ENCODE data around the gene THEMIS. TPM values are rescaled to one million over a fixed set of nuclear protein-coding genes. Genes with fewer than 3 reads are reported as not detected.
A peak's percentile ranks its signal among the peaks of the same experiment; 100 is the strongest.

The THEMIS gene
- total RNA-seq, 2 donors from 2014 or later = not detected

DNA sequence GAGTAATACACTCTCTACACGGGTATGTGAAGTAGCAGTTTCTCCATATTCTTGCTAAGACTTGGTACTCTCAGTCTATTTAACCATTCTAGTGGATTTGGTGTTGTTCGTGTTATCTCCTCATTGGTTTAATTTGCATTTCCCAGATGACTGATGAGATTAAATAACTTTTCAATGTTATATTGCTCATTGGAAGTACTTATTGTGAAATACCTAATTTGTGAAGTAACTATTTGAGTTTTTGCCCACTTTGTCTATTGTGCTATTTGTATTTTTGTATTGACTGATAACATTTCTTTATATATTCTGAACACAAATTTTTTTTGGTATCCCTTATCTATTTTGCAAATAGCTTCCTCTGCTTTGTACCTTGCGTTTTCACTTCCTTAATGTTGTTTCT, 167.9 kb downstream of the THEMIS start:
- TF ChIP-seq, protein P1, sequence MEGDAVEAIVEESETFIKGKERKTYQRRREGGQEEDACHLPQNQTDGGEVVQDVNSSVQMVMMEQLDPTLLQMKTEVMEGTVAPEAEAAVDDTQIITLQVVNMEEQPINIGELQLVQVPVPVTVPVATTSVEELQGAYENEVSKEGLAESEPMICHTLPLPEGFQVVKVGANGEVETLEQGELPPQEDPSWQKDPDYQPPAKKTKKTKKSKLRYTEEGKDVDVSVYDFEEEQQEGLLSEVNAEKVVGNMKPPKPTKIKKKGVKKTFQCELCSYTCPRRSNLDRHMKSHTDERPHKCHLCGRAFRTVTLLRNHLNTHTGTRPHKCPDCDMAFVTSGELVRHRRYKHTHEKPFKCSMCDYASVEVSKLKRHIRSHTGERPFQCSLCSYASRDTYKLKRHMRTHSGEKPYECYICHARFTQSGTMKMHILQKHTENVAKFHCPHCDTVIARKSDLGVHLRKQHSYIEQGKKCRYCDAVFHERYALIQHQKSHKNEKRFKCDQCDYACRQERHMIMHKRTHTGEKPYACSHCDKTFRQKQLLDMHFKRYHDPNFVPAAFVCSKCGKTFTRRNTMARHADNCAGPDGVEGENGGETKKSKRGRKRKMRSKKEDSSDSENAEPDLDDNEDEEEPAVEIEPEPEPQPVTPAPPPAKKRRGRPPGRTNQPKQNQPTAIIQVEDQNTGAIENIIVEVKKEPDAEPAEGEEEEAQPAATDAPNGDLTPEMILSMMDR (conservative IDR thresholded peaks at IDR 0.05) = no peak
- no peaks in the 10 kb centered on the region for H3K27me3 Mint-ChIP-seq (ENCODE audit: insufficient read depth)

DNA sequence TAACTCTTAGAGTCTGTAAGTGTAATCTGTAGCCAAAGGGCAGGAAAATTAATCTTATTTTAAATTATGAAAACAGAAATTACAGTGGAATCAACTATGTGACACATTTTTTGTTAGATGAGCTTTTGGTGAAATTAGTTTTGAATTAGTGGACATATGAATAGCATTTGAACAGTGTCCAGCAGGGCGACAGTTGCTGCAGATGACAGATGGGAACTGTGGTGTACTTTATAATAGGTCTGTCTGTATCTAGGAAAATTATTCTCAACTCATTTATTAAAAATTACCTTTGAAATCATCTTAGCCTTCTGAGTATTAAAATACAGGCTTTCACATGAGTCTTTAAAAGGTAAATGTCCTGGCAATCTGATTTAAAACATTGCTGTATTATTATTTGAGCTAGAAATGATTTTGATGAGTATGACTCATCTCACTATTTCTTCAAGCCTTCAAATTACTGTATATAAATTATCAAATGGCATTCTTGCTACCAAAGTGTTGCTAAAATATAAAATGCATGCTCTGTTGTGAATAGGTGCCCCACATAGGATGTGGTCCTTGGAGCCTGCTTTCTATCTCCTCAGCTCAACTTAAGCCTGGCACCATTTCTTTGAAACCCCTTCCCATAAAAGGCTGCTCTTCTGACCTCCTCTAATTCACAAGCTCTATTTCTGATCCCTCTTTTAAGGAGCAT, 173.5 kb downstream of the THEMIS start:
- Histone ChIP-seq H3K9ac (ENCODE audit: extremely low read depth, low read length, poor library complexity, severe bottlenecking) (no peak overlapping the region), H3K4me3 (ENCODE audit: low read length) (no peak overlapping the region), H3K9me3 (ENCODE audit: control insufficient read depth, low read length) (no peaks in the 10 kb centered on the region), H3K4me1 (ENCODE audit: control insufficient read depth, insufficient read depth, low read length) (no peaks in the 10 kb centered on the region), H3K27me3 (ENCODE audit: control insufficient read depth, insufficient read depth, low read length, poor library complexity, severe bottlenecking) (peaks cover 6% of the 10 kb centered on the region), H3K27ac (ENCODE audit: low read depth, low read length) (no peak overlapping the region), H3K36me3 (ENCODE audit: control insufficient read depth, insufficient read depth, low read length) (no peaks in the 10 kb centered on the region)
- H3K27ac Mint-ChIP-seq = no peak overlapping the region
- no peak for DNase-seq
- TF ChIP-seq, protein P1 (conservative IDR thresholded peaks at IDR 0.05) = no peak
- no peaks in the 10 kb centered on the region for H3K4me1 Mint-ChIP-seq
- no peak overlapping the region for H3K4me3 Mint-ChIP-seq
- H3K36me3 Mint-ChIP-seq (ENCODE audit: low read depth) = no peaks in the 10 kb centered on the region
- 88% methylated on average over 1 of the region's 1 CpG; no CpG with 5 or more reads in 1 of the 2 experiments for WGBS, 2 experiments (ENCODE audit: insufficient coverage in 1 of 2, insufficient read length in 1 of 2)
- no peaks in the 10 kb centered on the region for H3K9me3 Mint-ChIP-seq
- H3K27me3 Mint-ChIP-seq (ENCODE audit: insufficient read depth) = no peaks in the 10 kb centered on the region

More for the DNA sequence above, 167.9 kb downstream of the THEMIS start:
- Mint-ChIP-seq H3K9me3 (no peaks in the 10 kb centered on the region), H3K36me3 (ENCODE audit: low read depth) (no peaks in the 10 kb centered on the region), H3K4me1 (no peaks in the 10 kb centered on the region), H3K4me3 (no peak overlapping the region), H3K27ac (no peak overlapping the region)
- no peaks in the 10 kb centered on the region for H3K9me3 ChIP-seq (ENCODE audit: control insufficient read depth, low read length)
- no peaks in the 10 kb centered on the region for H3K4me1 ChIP-seq (ENCODE audit: control insufficient read depth, insufficient read depth, low read length)
- H3K27me3 ChIP-seq (ENCODE audit: control insufficient read depth, insufficient read depth, low read length, poor library complexity, severe bottlenecking) = no peaks in the 10 kb centered on the region
- H3K36me3 ChIP-seq (ENCODE audit: control insufficient read depth, insufficient read depth, low read length) = no peaks in the 10 kb centered on the region
- DNase-seq = no peak
- no peak overlapping the region for H3K27ac ChIP-seq (ENCODE audit: low read depth, low read length)
- 90% methylated on average over 3 of the region's 3 CpGs; no CpG with 5 or more reads in 1 of the 2 experiments for WGBS, 2 experiments (ENCODE audit: insufficient coverage in 1 of 2, insufficient read length in 1 of 2)
- no peak overlapping the region for H3K4me3 ChIP-seq (ENCODE audit: low read length)
- H3K9ac ChIP-seq (ENCODE audit: extremely low read depth, low read length, poor library complexity, severe bottlenecking) = no peak overlapping the region

DNA sequence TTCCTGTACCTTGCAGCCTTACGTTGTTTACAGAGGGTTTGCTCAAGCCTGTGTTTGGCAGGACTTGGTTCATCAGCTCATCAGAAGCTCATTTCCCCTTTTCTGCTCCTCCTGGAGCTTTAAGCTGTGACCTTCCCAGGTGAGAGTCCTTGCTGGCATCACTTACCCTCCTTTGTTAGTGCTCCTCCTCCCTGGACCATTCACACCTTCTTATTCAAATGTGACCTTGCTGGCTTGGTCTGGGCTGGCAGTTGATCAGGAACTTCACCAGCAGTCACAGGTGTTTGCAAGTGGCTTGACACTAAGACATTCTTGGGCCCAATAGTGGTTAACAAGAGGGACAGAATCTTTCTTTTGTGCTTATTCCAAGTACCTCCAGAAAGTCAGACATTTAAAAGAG, 175.0 kb downstream of the THEMIS start:
- H3K27me3 Mint-ChIP-seq (ENCODE audit: insufficient read depth) = no peaks in the 10 kb centered on the region
- Histone ChIP-seq H3K9ac (ENCODE audit: extremely low read depth, low read length, poor library complexity, severe bottlenecking) (no peak overlapping the region), H3K9me3 (ENCODE audit: control insufficient read depth, low read length) (no peaks in the 10 kb centered on the region), H3K27me3 (ENCODE audit: control insufficient read depth, insufficient read depth, low read length, poor library complexity, severe bottlenecking) (peaks cover 6% of the 10 kb centered on the region), H3K4me3 (ENCODE audit: low read length) (no peak overlapping the region), H3K36me3 (ENCODE audit: control insufficient read depth, insufficient read depth, low read length) (no peaks in the 10 kb centered on the region), H3K27ac (ENCODE audit: low read depth, low read length) (no peak overlapping the region), H3K4me1 (ENCODE audit: control insufficient read depth, insufficient read depth, low read length) (no peaks in the 10 kb centered on the region)
- H3K27ac Mint-ChIP-seq = no peak overlapping the region
- WGBS, 2 experiments (ENCODE audit: insufficient coverage in 1 of 2, insufficient read length in 1 of 2) = 77 to 86% methylated on average over 1 of the region's 1 CpG
- TF ChIP-seq, protein P1 (conservative IDR thresholded peaks at IDR 0.05) = no peak
- H3K4me3 Mint-ChIP-seq = no peak overlapping the region
- no peaks in the 10 kb centered on the region for H3K4me1 Mint-ChIP-seq
- peak; percentile 71 for DNase-seq
- no peaks in the 10 kb centered on the region for H3K9me3 Mint-ChIP-seq
- no peaks in the 10 kb centered on the region for H3K36me3 Mint-ChIP-seq (ENCODE audit: low read depth)
